HepG2 (cell line): ENCODE results near the gene ATXN7L3. TPM values are rescaled to one million over a fixed set of nuclear protein-coding genes. Genes with fewer than 3 reads are reported as not detected.

Source experiments
- DNMT1 ChIP-seq: sonication (generic); formaldehyde crosslinking; IDR thresholded peaks from 2 replicates; pipeline ENCODE4 v1.5.1; 2020; ENCODE audit warnings: mild to moderate bottlenecking, missing genetic modification reagents
- GTF2F1 ChIP-seq: fragments of 150-350 bp; IDR thresholded peaks from 2 replicates; pipeline ENCODE4 v1.6.1; 2014; ENCODE audit warnings: low read length
- KAT2B ChIP-seq: fragments of 150-350 bp; IDR thresholded peaks from 2 replicates; pipeline ENCODE4 v1.6.1; 2014; ENCODE audit warnings: low read depth, low read length, borderline replicate concordance
- MEIS2 ChIP-seq: sonication (generic); formaldehyde crosslinking; IDR thresholded peaks from 2 replicates; pipeline ENCODE4 v1.9.0; 2021; ENCODE audit warnings: mild to moderate bottlenecking, missing genetic modification reagents
- RBAK ChIP-seq: sonication (generic); formaldehyde crosslinking; IDR thresholded peaks from 2 replicates; pipeline ENCODE4 v1.5.1; 2020; ENCODE audit warnings: mild to moderate bottlenecking, missing genetic modification reagents
- SMAD1 ChIP-seq: sonication (generic); formaldehyde crosslinking; IDR thresholded peaks from 2 replicates; pipeline ENCODE4 v1.4.0; 2020; ENCODE audit warnings: missing genetic modification reagents, low read depth, mild to moderate bottlenecking, borderline replicate concordance
- SMAD3 ChIP-seq: sonication (generic); formaldehyde crosslinking; IDR thresholded peaks from 2 replicates; pipeline ENCODE4 v1.4.0; 2020; ENCODE audit warnings: missing genetic modification reagents
- SMARCC2 ChIP-seq: fragments of 450-650 bp; IDR thresholded peaks from 2 replicates; pipeline ENCODE4 v1.6.1; 2017; ENCODE audit warnings: antibody characterized with exemption, mild to moderate bottlenecking
- ZFY ChIP-seq: sonication (generic); formaldehyde crosslinking; IDR thresholded peaks from 2 replicates; pipeline ENCODE4 v1.4.0; 2020; ENCODE audit warnings: missing genetic modification reagents
- ZNF138 ChIP-seq: sonication (generic); formaldehyde crosslinking; IDR thresholded peaks from 2 replicates; pipeline ENCODE4 v1.5.0; 2020; ENCODE audit warnings: mild to moderate bottlenecking, low read depth, missing genetic modification reagents
- ZNF451 ChIP-seq: sonication (generic); formaldehyde crosslinking; IDR thresholded peaks from 2 replicates; pipeline ENCODE4 v1.5.0; 2020; ENCODE audit warnings: mild to moderate bottlenecking, missing genetic modification reagents
- ZNF607 ChIP-seq: sonication (generic); formaldehyde crosslinking; IDR thresholded peaks from 2 replicates; pipeline ENCODE4 v1.5.1; 2020; ENCODE audit warnings: missing genetic modification reagents, mild to moderate bottlenecking, borderline replicate concordance
- ZNF616 ChIP-seq: sonication (generic); formaldehyde crosslinking; IDR thresholded peaks from 2 replicates; pipeline ENCODE4 v1.5.0; 2020; ENCODE audit warnings: low read depth, mild to moderate bottlenecking, missing genetic modification reagents
- ZNF724P ChIP-seq: sonication (generic); formaldehyde crosslinking; IDR thresholded peaks from 2 replicates; pipeline ENCODE4 v1.8.0; 2022; ENCODE audit warnings: missing genetic modification reagents, borderline replicate concordance
- ZNF773 ChIP-seq: sonication (generic); formaldehyde crosslinking; IDR thresholded peaks from 2 replicates; pipeline ENCODE4 v1.4.0; 2020; ENCODE audit warnings: missing genetic modification reagents, borderline replicate concordance
- polyA plus RNA-seq, 8 experiments: library from polyadenylated mRNA; depleted of rRNA in 3 of 8; stranded (reverse) in 7 of 8; unstranded in 1 of 8; fragments of >200 nt; fragmentation: Illumina TruSeq in 4 of 8; extraction: Trizol in 4 of 8; gene quantifications; 2 replicates each; pipeline versions ENCODE4 v1.2.1 to v1.2.3, GENCODE V29; 2011 to 2016; ENCODE audit warnings: low read depth in 4 of 8, missing spikeins in 1 of 8, mixed read lengths in 1 of 8; ENCODE audit not compliant: insufficient read depth in 1 of 8
- total RNA-seq, 5 experiments: library from RNA; depleted of rRNA; stranded (reverse); fragments of >200 nt; fragmentation: Illumina TruSeq; extraction: Trizol; gene quantifications; 2 replicates each; pipeline ENCODE4 v1.2.3, GENCODE V29; 2016; ENCODE audit warnings: low read depth in 1 of 5
- TF ChIP-seq, protein P1 (sequence below): sonication (generic); formaldehyde crosslinking; IDR thresholded peaks from 2 replicates; pipeline ENCODE4 v1.4.0; 2020; ENCODE audit warnings: mild to moderate bottlenecking, missing genetic modification reagents
- TF ChIP-seq, protein P2 (sequence below): sonication (generic); formaldehyde crosslinking; IDR thresholded peaks from 2 replicates; pipeline ENCODE4 v1.4.0; 2020; ENCODE audit warnings: missing genetic modification reagents
- TF ChIP-seq, protein P3 (sequence below): sonication (generic); formaldehyde crosslinking; IDR thresholded peaks from 2 replicates; pipeline ENCODE4 v1.5.0; 2020; ENCODE audit warnings: missing genetic modification reagents, mild to moderate bottlenecking, borderline replicate concordance
- TF ChIP-seq, protein P4 (sequence below): sonication (generic); formaldehyde crosslinking; IDR thresholded peaks from 2 replicates; pipeline ENCODE4 v1.4.0; 2020; ENCODE audit warnings: low read depth, mild to moderate bottlenecking, missing genetic modification reagents
- TF ChIP-seq, protein P5 (sequence below): sonication (generic); formaldehyde crosslinking; IDR thresholded peaks from 2 replicates; pipeline ENCODE4 v1.4.0; 2020; ENCODE audit warnings: mild to moderate bottlenecking, missing genetic modification reagents

ATXN7L3 gene
- total and polyA plus RNA-seq, 2 of the 13 experiments (the other 11 are each of a cell fraction or from before 2014, with no cell fraction given) = 44.5 to 59.1 TPM

DNA sequence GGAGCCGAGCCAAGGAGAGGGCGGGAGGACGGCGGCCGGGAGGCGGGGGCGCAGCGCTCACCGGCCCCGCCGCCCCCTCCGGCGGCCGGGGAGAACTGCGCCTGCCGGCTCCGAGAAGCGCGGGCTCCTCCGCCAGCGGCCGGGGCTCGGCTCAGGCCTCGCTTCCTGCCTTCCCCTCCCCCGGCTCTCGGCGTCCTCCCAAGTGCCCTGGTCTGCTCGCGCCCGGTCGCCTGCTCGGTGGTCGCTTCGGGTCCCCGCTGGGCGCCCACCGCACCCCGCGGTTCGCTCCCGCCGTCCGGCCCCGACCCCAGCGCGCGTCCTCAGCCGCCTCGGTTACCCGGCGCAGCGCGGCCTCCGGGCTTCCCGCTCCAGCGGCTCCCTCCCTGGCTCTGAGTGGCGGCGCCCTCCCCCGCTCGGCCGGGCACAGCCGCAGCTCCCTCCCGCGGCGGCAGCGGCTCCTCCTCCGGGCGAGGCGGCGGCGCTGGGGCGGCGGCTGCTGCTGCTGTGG is 19.5 kb upstream of the ATXN7L3 start (continued):
- no peak for TF ChIP-seq KAT2B
- peak; percentile 46; the same call in 1 of the 2 replicates for TF ChIP-seq ZNF607 (CRISPR knock-in tag)
- TF ChIP-seq ZNF616 (CRISPR knock-in tag) = 0 out of 2 replicates have a peak, but pooled peaks have one; percentile 49
- no peak for TF ChIP-seq SMAD3 (CRISPR knock-in tag)
- TF ChIP-seq, protein P1, sequence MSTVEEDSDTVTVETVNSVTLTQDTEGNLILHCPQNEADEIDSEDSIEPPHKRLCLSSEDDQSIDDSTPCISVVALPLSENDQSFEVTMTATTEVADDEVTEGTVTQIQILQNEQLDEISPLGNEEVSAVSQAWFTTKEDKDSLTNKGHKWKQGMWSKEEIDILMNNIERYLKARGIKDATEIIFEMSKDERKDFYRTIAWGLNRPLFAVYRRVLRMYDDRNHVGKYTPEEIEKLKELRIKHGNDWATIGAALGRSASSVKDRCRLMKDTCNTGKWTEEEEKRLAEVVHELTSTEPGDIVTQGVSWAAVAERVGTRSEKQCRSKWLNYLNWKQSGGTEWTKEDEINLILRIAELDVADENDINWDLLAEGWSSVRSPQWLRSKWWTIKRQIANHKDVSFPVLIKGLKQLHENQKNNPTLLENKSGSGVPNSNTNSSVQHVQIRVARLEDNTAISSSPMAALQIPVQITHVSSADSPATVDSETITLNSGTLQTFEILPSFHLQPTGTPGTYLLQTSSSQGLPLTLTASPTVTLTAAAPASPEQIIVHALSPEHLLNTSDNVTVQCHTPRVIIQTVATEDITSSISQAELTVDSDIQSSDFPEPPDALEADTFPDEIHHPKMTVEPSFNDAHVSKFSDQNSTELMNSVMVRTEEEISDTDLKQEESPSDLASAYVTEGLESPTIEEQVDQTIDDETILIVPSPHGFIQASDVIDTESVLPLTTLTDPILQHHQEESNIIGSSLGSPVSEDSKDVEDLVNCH = no peak
- TF ChIP-seq, protein P2, sequence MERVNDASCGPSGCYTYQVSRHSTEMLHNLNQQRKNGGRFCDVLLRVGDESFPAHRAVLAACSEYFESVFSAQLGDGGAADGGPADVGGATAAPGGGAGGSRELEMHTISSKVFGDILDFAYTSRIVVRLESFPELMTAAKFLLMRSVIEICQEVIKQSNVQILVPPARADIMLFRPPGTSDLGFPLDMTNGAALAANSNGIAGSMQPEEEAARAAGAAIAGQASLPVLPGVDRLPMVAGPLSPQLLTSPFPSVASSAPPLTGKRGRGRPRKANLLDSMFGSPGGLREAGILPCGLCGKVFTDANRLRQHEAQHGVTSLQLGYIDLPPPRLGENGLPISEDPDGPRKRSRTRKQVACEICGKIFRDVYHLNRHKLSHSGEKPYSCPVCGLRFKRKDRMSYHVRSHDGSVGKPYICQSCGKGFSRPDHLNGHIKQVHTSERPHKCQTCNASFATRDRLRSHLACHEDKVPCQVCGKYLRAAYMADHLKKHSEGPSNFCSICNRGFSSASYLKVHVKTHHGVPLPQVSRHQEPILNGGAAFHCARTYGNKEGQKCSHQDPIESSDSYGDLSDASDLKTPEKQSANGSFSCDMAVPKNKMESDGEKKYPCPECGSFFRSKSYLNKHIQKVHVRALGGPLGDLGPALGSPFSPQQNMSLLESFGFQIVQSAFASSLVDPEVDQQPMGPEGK (CRISPR knock-in tag) = no peak
- peak; percentile 62; the same call in 1 of the 2 replicates for TF ChIP-seq ZNF773
- TF ChIP-seq, protein P3, sequence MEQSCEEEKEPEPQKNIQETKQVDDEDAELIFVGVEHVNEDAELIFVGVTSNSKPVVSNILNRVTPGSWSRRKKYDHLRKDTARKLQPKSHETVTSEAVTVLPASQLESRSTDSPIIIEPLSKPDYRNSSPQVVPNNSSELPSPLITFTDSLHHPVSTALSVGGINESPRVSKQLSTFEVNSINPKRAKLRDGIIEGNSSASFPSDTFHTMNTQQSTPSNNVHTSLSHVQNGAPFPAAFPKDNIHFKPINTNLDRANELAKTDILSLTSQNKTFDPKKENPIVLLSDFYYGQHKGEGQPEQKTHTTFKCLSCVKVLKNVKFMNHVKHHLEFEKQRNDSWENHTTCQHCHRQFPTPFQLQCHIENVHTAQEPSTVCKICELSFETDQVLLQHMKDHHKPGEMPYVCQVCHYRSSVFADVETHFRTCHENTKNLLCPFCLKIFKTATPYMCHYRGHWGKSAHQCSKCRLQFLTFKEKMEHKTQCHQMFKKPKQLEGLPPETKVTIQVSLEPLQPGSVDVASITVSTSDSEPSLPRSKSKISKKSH (CRISPR knock-in tag) = no peak
- TF ChIP-seq ZFY (CRISPR knock-in tag) = peak; percentile 57; the same call in 1 of the 2 replicates
- TF ChIP-seq ZNF724P (CRISPR knock-in tag) = no peak
- TF ChIP-seq GTF2F1 = no peak
- no peak for TF ChIP-seq SMARCC2
- TF ChIP-seq, protein P4, sequence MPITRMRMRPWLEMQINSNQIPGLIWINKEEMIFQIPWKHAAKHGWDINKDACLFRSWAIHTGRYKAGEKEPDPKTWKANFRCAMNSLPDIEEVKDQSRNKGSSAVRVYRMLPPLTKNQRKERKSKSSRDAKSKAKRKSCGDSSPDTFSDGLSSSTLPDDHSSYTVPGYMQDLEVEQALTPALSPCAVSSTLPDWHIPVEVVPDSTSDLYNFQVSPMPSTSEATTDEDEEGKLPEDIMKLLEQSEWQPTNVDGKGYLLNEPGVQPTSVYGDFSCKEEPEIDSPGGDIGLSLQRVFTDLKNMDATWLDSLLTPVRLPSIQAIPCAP = no peak
- TF ChIP-seq SMAD1 (CRISPR knock-in tag) = no peak
- TF ChIP-seq, protein P5, sequence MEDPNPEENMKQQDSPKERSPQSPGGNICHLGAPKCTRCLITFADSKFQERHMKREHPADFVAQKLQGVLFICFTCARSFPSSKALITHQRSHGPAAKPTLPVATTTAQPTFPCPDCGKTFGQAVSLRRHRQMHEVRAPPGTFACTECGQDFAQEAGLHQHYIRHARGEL (CRISPR knock-in tag) = no peak
- no peak for TF ChIP-seq MEIS2 (CRISPR knock-in tag)
- 0 out of 2 replicates have a peak, but pooled peaks have one; percentile 57 for TF ChIP-seq DNMT1 (CRISPR knock-in tag)
- 0 out of 2 replicates have a peak, but pooled peaks have one; percentile 44 for TF ChIP-seq ZNF451 (CRISPR knock-in tag)
- TF ChIP-seq RBAK (CRISPR knock-in tag) = no peak
- TF ChIP-seq ZNF138 (CRISPR knock-in tag) = no peak
